Activated CD4-positive, CD25-positive, alpha-beta regulatory T cell treated with anti-CD3 and anti-CD28 coated beads, Interleukin-2, amount 50 U/mL, for 24 hours (primary cell): Measurements from ENCODE around the gene GSK3A.

ENCODE experiments used
- ATAC-seq, 2 donors: fragments of 150-1000 bp; cut with Tn5 transposase; one replicate each; pipeline ENCODE4 v1.10.0; 2021; ENCODE audit warnings: mild to moderate bottlenecking in 1 of 2, moderate library complexity in 1 of 2

Gene GSK3A

GRCh38 chr19:42198676-42199439, 43.5 kb downstream of the GSK3A start:
- ATAC-seq: peak; percentile 65 to 67

GRCh38 chr19:42197375-42197817, 45.0 kb downstream of the GSK3A start:
- no peak for ATAC-seq

GRCh38 chr19:42196011-42197001, 46.1 kb downstream of the GSK3A start:
- ATAC-seq: no peak

- ATAC-seq: no peak
Measured at GRCh38 chr19:42193706-42194105, 48.7 kb downstream of the GSK3A start.

- no peak for ATAC-seq
Measured at GRCh38 chr19:42193294-42193693, 49.1 kb downstream of the GSK3A start.

- peak; percentile 64 to 76 for ATAC-seq
Measured at GRCh38 chr19:42191855-42192254, 50.5 kb downstream of the GSK3A start.

- no peak for ATAC-seq
Measured at GRCh38 chr19:42191330-42191729, 51.1 kb downstream of the GSK3A start.

GRCh38 chr19:42189133-42189532, 53.3 kb downstream of the GSK3A start:
- no peak for ATAC-seq

GRCh38 chr19:42188665-42189064, 53.7 kb downstream of the GSK3A start:
- ATAC-seq: no peak

GRCh38 chr19:42185277-42185676, 57.1 kb downstream of the GSK3A start:
- peak; percentile 38 to 66 for ATAC-seq

- ATAC-seq: peak; percentile 45 to 48
Measured at GRCh38 chr19:42184401-42184861, 58.0 kb downstream of the GSK3A start.
